ENCODE results near the gene FSTL4. TPM values are rescaled to one million over a fixed set of nuclear protein-coding genes. Genes with fewer than 3 reads are reported as not detected.

FSTL4 gene
- polyA plus RNA-seq, 1 donor from 2014 or later, result 0.57 TPM

DNA sequence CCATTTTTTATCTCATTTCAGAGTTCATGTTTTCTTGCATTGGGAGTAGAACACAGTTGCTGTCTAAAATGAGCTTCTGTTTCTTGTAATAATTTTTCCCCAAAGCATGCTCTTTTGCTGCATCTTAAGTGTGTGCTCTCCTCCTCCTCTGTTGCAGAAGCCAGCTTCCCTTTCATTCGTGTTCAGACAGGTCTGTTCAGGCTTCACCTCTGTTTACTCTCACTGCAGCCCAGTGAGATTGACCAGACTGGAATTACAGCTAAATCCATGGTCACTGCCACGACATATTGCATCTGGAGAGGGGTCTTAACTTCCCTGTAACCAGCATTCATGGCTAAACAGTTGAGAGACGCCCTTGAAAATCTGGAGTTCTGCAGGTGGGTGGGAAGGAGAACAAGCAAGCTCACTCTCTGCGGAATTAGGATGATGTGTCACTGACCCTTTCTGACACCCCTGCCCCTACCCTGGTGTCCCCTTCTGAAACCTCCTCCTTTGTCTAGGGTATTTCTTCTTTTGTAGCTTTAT lies 223.2 kb downstream of the FSTL4 start:
- TF ChIP-seq RAD21 (conservative IDR thresholded peaks at IDR 0.05) (no peak), POLR2AphosphoS5 (IDR thresholded peaks at IDR 0.05) (no peak), SMC3 (conservative IDR thresholded peaks at IDR 0.05; ENCODE audit: poor library complexity) (no peak), EP300 (conservative IDR thresholded peaks at IDR 0.05; ENCODE audit: poor library complexity, severe bottlenecking) (no peak), EZH2 (IDR thresholded peaks at IDR 0.05; ENCODE audit: borderline replicate concordance, insufficient read depth, low read length, poor library complexity, severe bottlenecking) (no peak), MXI1 (conservative IDR thresholded peaks at IDR 0.05; ENCODE audit: poor library complexity, severe bottlenecking) (no peak)
- TF ChIP-seq, protein P1, sequence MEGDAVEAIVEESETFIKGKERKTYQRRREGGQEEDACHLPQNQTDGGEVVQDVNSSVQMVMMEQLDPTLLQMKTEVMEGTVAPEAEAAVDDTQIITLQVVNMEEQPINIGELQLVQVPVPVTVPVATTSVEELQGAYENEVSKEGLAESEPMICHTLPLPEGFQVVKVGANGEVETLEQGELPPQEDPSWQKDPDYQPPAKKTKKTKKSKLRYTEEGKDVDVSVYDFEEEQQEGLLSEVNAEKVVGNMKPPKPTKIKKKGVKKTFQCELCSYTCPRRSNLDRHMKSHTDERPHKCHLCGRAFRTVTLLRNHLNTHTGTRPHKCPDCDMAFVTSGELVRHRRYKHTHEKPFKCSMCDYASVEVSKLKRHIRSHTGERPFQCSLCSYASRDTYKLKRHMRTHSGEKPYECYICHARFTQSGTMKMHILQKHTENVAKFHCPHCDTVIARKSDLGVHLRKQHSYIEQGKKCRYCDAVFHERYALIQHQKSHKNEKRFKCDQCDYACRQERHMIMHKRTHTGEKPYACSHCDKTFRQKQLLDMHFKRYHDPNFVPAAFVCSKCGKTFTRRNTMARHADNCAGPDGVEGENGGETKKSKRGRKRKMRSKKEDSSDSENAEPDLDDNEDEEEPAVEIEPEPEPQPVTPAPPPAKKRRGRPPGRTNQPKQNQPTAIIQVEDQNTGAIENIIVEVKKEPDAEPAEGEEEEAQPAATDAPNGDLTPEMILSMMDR (IDR thresholded peaks at IDR 0.05; ENCODE audit: poor library complexity, severe bottlenecking), result no peak
- no peak overlapping the region for H3K27ac ChIP-seq (ENCODE audit: low read length)

DNA sequence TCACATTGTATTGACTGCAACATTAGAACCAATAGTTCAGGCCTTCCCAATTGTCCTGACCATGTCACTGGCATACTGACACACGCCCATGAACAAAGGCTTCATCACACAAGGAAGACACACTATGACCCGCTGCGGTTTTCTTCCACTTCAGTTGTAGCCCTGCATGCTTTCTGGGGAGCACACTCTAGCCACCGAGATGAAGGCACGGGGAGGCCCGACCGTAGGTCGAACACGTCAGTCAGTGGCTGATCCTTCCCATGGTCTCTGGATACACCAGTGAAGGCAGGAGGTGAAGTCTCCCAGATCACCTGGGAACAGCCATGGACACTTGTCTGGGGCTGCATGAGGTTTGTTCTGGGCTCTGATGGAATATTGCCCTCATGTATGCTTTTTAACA lies 224.7 kb downstream of the FSTL4 start:
- Histone ChIP-seq H3K9ac (ENCODE audit: low read length) (no peak overlapping the region), H4K20me1 (ENCODE audit: insufficient read depth) (no peaks in the 10 kb centered on the region), H3K36me3 (ENCODE audit: insufficient read depth, low read length) (no peaks in the 10 kb centered on the region), H2AFZ (ENCODE audit: low read depth, low read length) (no peak overlapping the region), H3K79me2 (replicated peaks; ENCODE audit: insufficient read depth, low read length) (no peaks in the 10 kb centered on the region), H3K4me2 (ENCODE audit: low read length) (no peak overlapping the region), H3K9me2 (ENCODE audit: insufficient read depth, low read length) (no peaks in the 10 kb centered on the region), H3K27ac (ENCODE audit: low read length) (no peak overlapping the region), H3K27me3 (ENCODE audit: insufficient read depth, low read depth, low read length) (no peaks in the 10 kb centered on the region), H3F3A (ENCODE audit: insufficient read depth, low read length, poor library complexity, severe bottlenecking) (no peaks in the 10 kb centered on the region), H3K9me3 (ENCODE audit: low read length) (no peaks in the 10 kb centered on the region), H3K4me3 (ENCODE audit: low read length) (no peak overlapping the region)
- TF ChIP-seq, protein P1 (IDR thresholded peaks at IDR 0.05; ENCODE audit: poor library complexity, severe bottlenecking), result no peak
- TF ChIP-seq SMC3 (conservative IDR thresholded peaks at IDR 0.05; ENCODE audit: poor library complexity) (no peak), POLR2AphosphoS5 (IDR thresholded peaks at IDR 0.05) (no peak), TAF1 (IDR thresholded peaks at IDR 0.05; ENCODE audit: low read depth) (no peak), EZH2 (IDR thresholded peaks at IDR 0.05; ENCODE audit: borderline replicate concordance, insufficient read depth, low read length, poor library complexity, severe bottlenecking) (no peak), EP300 (conservative IDR thresholded peaks at IDR 0.05; ENCODE audit: poor library complexity, severe bottlenecking) (no peak), MXI1 (conservative IDR thresholded peaks at IDR 0.05; ENCODE audit: poor library complexity, severe bottlenecking) (no peak), RAD21 (conservative IDR thresholded peaks at IDR 0.05) (no peak)
- TF ChIP-seq, protein P2, sequence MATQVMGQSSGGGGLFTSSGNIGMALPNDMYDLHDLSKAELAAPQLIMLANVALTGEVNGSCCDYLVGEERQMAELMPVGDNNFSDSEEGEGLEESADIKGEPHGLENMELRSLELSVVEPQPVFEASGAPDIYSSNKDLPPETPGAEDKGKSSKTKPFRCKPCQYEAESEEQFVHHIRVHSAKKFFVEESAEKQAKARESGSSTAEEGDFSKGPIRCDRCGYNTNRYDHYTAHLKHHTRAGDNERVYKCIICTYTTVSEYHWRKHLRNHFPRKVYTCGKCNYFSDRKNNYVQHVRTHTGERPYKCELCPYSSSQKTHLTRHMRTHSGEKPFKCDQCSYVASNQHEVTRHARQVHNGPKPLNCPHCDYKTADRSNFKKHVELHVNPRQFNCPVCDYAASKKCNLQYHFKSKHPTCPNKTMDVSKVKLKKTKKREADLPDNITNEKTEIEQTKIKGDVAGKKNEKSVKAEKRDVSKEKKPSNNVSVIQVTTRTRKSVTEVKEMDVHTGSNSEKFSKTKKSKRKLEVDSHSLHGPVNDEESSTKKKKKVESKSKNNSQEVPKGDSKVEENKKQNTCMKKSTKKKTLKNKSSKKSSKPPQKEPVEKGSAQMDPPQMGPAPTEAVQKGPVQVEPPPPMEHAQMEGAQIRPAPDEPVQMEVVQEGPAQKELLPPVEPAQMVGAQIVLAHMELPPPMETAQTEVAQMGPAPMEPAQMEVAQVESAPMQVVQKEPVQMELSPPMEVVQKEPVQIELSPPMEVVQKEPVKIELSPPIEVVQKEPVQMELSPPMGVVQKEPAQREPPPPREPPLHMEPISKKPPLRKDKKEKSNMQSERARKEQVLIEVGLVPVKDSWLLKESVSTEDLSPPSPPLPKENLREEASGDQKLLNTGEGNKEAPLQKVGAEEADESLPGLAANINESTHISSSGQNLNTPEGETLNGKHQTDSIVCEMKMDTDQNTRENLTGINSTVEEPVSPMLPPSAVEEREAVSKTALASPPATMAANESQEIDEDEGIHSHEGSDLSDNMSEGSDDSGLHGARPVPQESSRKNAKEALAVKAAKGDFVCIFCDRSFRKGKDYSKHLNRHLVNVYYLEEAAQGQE (IDR thresholded peaks at IDR 0.05; ENCODE audit: borderline replicate concordance), result no peak

More for the DNA sequence above, 223.2 kb downstream of the FSTL4 start:
- H3K27me3 ChIP-seq (ENCODE audit: insufficient read depth, low read depth, low read length), result no peaks in the 10 kb centered on the region
- no peaks in the 10 kb centered on the region for H3K9me2 ChIP-seq (ENCODE audit: insufficient read depth, low read length)
- H3K36me3 ChIP-seq (ENCODE audit: insufficient read depth, low read length), result no peaks in the 10 kb centered on the region
- no peak overlapping the region for H2AFZ ChIP-seq (ENCODE audit: low read depth, low read length)
- H3F3A ChIP-seq (ENCODE audit: insufficient read depth, low read length, poor library complexity, severe bottlenecking), result no peaks in the 10 kb centered on the region
- no peaks in the 10 kb centered on the region for H4K20me1 ChIP-seq (ENCODE audit: insufficient read depth)
- H3K9me3 ChIP-seq (ENCODE audit: low read length), result no peaks in the 10 kb centered on the region
- H3K9ac ChIP-seq (ENCODE audit: low read length), result no peak overlapping the region
- H3K79me2 ChIP-seq (replicated peaks; ENCODE audit: insufficient read depth, low read length), result no peaks in the 10 kb centered on the region
- no peak overlapping the region for H3K4me3 ChIP-seq (ENCODE audit: low read length)
- no peak overlapping the region for H3K4me2 ChIP-seq (ENCODE audit: low read length)

All from neural cell (in vitro differentiated cells).